ENCODE data around the gene PPIL6. TPM values are rescaled to one million over a fixed set of nuclear protein-coding genes. Genes with fewer than 3 reads are reported as not detected.

Gene PPIL6
- total RNA-seq, 1 experiment from 2014 or later, result 2.6 TPM

GRCh38 chr6:109393157-109393885 lies 47.1 kb downstream of the PPIL6 start:
- Mint-ChIP-seq H3K4me3 (ENCODE audit: low read depth, unreplicated experiment) (no peak overlapping the region), H3K4me1 (ENCODE audit: low read depth, unreplicated experiment) (peaks cover 17% of the 10 kb centered on the region), H3K9me3 (ENCODE audit: low read depth, unreplicated experiment) (no peaks in the 10 kb centered on the region), H3K36me3 (ENCODE audit: insufficient read depth, unreplicated experiment) (no peaks in the 10 kb centered on the region), H3K27ac (ENCODE audit: unreplicated experiment) (peak overlapping the region; percentile 65), H3K27me3 (ENCODE audit: unreplicated experiment) (no peaks in the 10 kb centered on the region)
- intact Hi-C loops (cut with micrococcal nuclease; ENCODE audit: unreplicated experiment), result no loop called here
- no peak for DNase-seq
- no peak for TF ChIP-seq CTCF (IDR thresholded peaks at IDR 0.05; ENCODE audit: unreplicated experiment)
- CTCF ChIA-PET, result interaction anchor here (0.7 to 0.9 kb wide), 4 partner anchors 9 to 1288 kb away, joined by 3 to 4 read pairs (median 4); no protein-coding TSS in a partner anchor
- BruUV-seq (replicated peaks), result no TSS peak

- no peaks in the 10 kb centered on the region for H3K27me3 Mint-ChIP-seq (ENCODE audit: unreplicated experiment)
- peaks cover 34% of the 10 kb centered on the region for H3K4me1 Mint-ChIP-seq (ENCODE audit: low read depth, unreplicated experiment)
- no peak for TF ChIP-seq CTCF (IDR thresholded peaks at IDR 0.05; ENCODE audit: unreplicated experiment)
- H3K9me3 Mint-ChIP-seq (ENCODE audit: low read depth, unreplicated experiment), result no peaks in the 10 kb centered on the region
- peaks cover 3% of the 10 kb centered on the region for H3K36me3 Mint-ChIP-seq (ENCODE audit: insufficient read depth, unreplicated experiment)
- no peak overlapping the region for H3K4me3 Mint-ChIP-seq (ENCODE audit: low read depth, unreplicated experiment)
- CTCF ChIA-PET, result no interaction called here
- intact Hi-C loops (cut with micrococcal nuclease; ENCODE audit: unreplicated experiment), result loop anchor here (10.0 kb wide), 1 partner anchor 295 kb away; the partner anchor contains the start of genes CEP57L1 and SESN1
- BruUV-seq (replicated peaks), result no TSS peak
- H3K27ac Mint-ChIP-seq (ENCODE audit: unreplicated experiment), result no peak overlapping the region
- no peak for DNase-seq
Measured at GRCh38 chr6:109389650-109390274, 50.7 kb downstream of the PPIL6 start.

- H3K4me1 Mint-ChIP-seq (ENCODE audit: low read depth, unreplicated experiment), result peaks cover 28% of the 10 kb centered on the region
- H3K36me3 Mint-ChIP-seq (ENCODE audit: insufficient read depth, unreplicated experiment), result peaks cover 18% of the 10 kb centered on the region
- no peak overlapping the region for H3K4me3 Mint-ChIP-seq (ENCODE audit: low read depth, unreplicated experiment)
- no TSS peak for BruUV-seq (replicated peaks)
- no peak for TF ChIP-seq CTCF (IDR thresholded peaks at IDR 0.05; ENCODE audit: unreplicated experiment)
- CTCF ChIA-PET, result no interaction called here
- H3K9me3 Mint-ChIP-seq (ENCODE audit: low read depth, unreplicated experiment), result no peaks in the 10 kb centered on the region
- no peak for DNase-seq
- intact Hi-C loops (cut with micrococcal nuclease; ENCODE audit: unreplicated experiment), result loop anchor here (10.0 kb wide), 1 partner anchor 293 kb away; the partner anchor contains the start of genes CEP57L1 and SESN1
- H3K27me3 Mint-ChIP-seq (ENCODE audit: unreplicated experiment), result no peaks in the 10 kb centered on the region
- no peak overlapping the region for H3K27ac Mint-ChIP-seq (ENCODE audit: unreplicated experiment)
Measured at GRCh38 chr6:109388265-109388664, 52.2 kb downstream of the PPIL6 start.

GRCh38 chr6:109383438-109383940 lies 56.9 kb downstream of the PPIL6 start:
- intact Hi-C loops (cut with micrococcal nuclease; ENCODE audit: unreplicated experiment), result loop anchor here (1.0 to 10.0 kb wide), 4 partner anchors 59 to 289 kb away; partner anchors contain the start of genes CEP57L1, PPIL6, SESN1 and SMPD2
- Mint-ChIP-seq H3K36me3 (ENCODE audit: insufficient read depth, unreplicated experiment) (peaks cover 64% of the 10 kb centered on the region), H3K27ac (ENCODE audit: unreplicated experiment) (peak overlapping the region; percentile 100), H3K4me1 (ENCODE audit: low read depth, unreplicated experiment) (peaks cover 39% of the 10 kb centered on the region), H3K4me3 (ENCODE audit: low read depth, unreplicated experiment) (peak overlapping the region; percentile 83), H3K9me3 (ENCODE audit: low read depth, unreplicated experiment) (no peaks in the 10 kb centered on the region), H3K27me3 (ENCODE audit: unreplicated experiment) (no peaks in the 10 kb centered on the region)
- no TSS peak for BruUV-seq (replicated peaks)
- no peak for TF ChIP-seq CTCF (IDR thresholded peaks at IDR 0.05; ENCODE audit: unreplicated experiment)
- DNase-seq, result no peak
- CTCF ChIA-PET, result interaction anchor here (0.6 to 4.4 kb wide), 17 partner anchors 8 to 497 kb away, joined by 3 to 22 read pairs (median 4); partner anchors contain the start of genes PPIL6 and SMPD2

Data from Calu3 (cell line).